Measurements from ENCODE around the gene IQGAP1.

DNA sequence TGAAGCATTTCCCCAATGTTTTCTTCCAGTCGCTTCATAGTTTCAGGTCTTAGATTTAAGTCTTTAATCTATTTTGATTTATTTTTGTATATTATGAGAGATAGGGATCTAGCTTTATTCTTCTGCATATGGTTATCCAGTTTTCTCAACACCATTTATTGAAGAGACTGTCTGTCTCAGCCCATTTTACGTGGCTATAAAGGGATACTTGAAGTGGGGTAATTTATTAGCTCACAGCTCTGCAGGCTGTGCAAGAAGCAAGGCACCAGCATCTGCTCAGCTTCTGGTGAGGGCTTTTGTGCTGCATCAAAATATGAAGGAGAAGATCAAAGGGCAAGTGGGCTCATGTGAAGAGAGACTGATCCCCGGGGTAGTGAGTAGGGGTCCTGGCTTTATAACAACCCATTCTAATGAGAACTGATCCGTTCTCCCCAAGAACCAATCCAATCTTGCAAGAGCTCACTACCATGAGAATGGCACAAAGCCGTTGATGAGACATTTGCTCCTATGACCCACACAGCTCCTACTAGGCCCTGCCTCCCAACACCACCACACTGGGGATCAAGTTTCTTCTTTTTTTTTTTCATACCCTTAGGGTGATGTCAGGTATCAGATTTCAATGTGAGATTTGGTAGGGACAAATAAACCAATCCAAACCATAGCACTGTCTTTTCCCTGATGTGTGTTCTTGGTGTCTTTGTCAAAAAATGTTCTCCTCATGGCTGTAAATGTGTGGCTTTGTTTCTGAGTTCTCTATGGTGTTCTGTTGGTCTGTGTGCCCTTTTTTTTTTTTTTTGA lies 63.2 kb downstream of the IQGAP1 start:
- TF ChIP-seq, protein P1, sequence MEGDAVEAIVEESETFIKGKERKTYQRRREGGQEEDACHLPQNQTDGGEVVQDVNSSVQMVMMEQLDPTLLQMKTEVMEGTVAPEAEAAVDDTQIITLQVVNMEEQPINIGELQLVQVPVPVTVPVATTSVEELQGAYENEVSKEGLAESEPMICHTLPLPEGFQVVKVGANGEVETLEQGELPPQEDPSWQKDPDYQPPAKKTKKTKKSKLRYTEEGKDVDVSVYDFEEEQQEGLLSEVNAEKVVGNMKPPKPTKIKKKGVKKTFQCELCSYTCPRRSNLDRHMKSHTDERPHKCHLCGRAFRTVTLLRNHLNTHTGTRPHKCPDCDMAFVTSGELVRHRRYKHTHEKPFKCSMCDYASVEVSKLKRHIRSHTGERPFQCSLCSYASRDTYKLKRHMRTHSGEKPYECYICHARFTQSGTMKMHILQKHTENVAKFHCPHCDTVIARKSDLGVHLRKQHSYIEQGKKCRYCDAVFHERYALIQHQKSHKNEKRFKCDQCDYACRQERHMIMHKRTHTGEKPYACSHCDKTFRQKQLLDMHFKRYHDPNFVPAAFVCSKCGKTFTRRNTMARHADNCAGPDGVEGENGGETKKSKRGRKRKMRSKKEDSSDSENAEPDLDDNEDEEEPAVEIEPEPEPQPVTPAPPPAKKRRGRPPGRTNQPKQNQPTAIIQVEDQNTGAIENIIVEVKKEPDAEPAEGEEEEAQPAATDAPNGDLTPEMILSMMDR (IDR thresholded peaks at IDR 0.05), result no peak
- no peak for TF ChIP-seq POLR2A (IDR thresholded peaks at IDR 0.05)

All from lower leg skin (tissue), 3 donors.